OCI-LY7 (cell line): Measurements from ENCODE around the gene DNMT3A. TPM values are rescaled to one million over a fixed set of nuclear protein-coding genes. Genes with fewer than 3 reads are reported as not detected.

Experiments
- BruUV-seq: library from RNA; stranded (reverse); fragments of 400-500 nt; replicated peaks from 2 replicates; lab custom pipeline; 2021; lab: Mats Ljungman, UMichigan
- CTCF ChIA-PET: fragments of 300-600 bp; sonication (Branson Sonifier 250); formaldehyde crosslinking; loops from one replicate; lab custom pipeline; 2022; ENCODE audit warnings: antibody characterized with exemption; ENCODE audit not compliant: unreplicated experiment; lab: Charles Lee
- POLR2A ChIA-PET: fragments of 300-600 bp; sonication (Branson Sonifier 250); formaldehyde crosslinking; loops from one replicate; lab custom pipeline; 2022; ENCODE audit warnings: antibody characterized with exemption; lab: Charles Lee
- DNase-seq: peaks from one replicate; pipeline ENCODE4 v3.0.0-alpha.2; 2015; ENCODE audit warnings: low spot score
- H2AFZ ChIP-seq: fragments of 200-600 bp; sonication (generic), shearing (Covaris generic); 2 replicates; pipeline ENCODE4 v1.6.1; 2014; ENCODE audit warnings: mild to moderate bottlenecking, antibody characterized with exemption, low read length, moderate library complexity
- H3K27ac ChIP-seq: fragments of 200-600 bp; sonication (generic); 2 replicates; pipeline ENCODE4 v1.5.1; 2014; ENCODE audit warnings: mixed run types, low read depth, mild to moderate bottlenecking, moderate library complexity, low read length, inconsistent platforms; ENCODE audit not compliant: poor library complexity, severe bottlenecking
- H3K36me3 ChIP-seq: fragments of 200-600 bp; sonication (generic); 2 replicates; pipeline ENCODE4 v1.6.1; 2014; ENCODE audit warnings: mild to moderate bottlenecking, antibody characterized with exemption, low read length, moderate library complexity, mixed read lengths; ENCODE audit not compliant: insufficient read depth
- H3K4me1 ChIP-seq: fragments of 200-600 bp; sonication (generic); 2 replicates; pipeline ENCODE4 v1.5.1; 2014; ENCODE audit warnings: mild to moderate bottlenecking, low read length; ENCODE audit not compliant: insufficient read depth, poor library complexity, severe bottlenecking
- H3K4me2 ChIP-seq: fragments of 200-600 bp; sonication (generic); 2 replicates; pipeline ENCODE4 v1.6.1; 2014; ENCODE audit warnings: mild to moderate bottlenecking, low read length
- H3K4me3 ChIP-seq: fragments of 200-600 bp; sonication (generic); 2 replicates; pipeline ENCODE4 v1.5.1; 2014; ENCODE audit warnings: mild to moderate bottlenecking, low read depth, low read length; ENCODE audit not compliant: poor library complexity, severe bottlenecking
- H3K79me2 ChIP-seq: fragments of 200-600 bp; sonication (generic); 2 replicates; pipeline ENCODE4 v1.6.1; 2016; ENCODE audit warnings: low read depth, mild to moderate bottlenecking, low read length, moderate library complexity, mixed read lengths; ENCODE audit not compliant: insufficient read depth
- H3K9me2 ChIP-seq: fragments of 200-600 bp; sonication (generic); 2 replicates; pipeline ENCODE4 v1.6.1; 2016; ENCODE audit warnings: mild to moderate bottlenecking, low read length, mixed read lengths; ENCODE audit not compliant: insufficient read depth
- H3K9me3 ChIP-seq: fragments of 200-600 bp; sonication (generic); 2 replicates; pipeline ENCODE4 v1.6.1; 2014; ENCODE audit warnings: mild to moderate bottlenecking, mixed run types, low read length, mixed read lengths
- H4K20me1 ChIP-seq: fragments of 200-600 bp; sonication (generic); 2 replicates; pipeline ENCODE4 v1.6.1; 2014; ENCODE audit warnings: mild to moderate bottlenecking, antibody characterized with exemption, low read length, moderate library complexity, mixed read lengths; ENCODE audit not compliant: insufficient read depth
- CTCF ChIP-seq: fragments of 200-600 bp; sonication (generic); conservative IDR thresholded peaks from 2 replicates; pipeline ENCODE4 v1.5.1; 2014; ENCODE audit warnings: mild to moderate bottlenecking, antibody characterized with exemption, low read length, moderate library complexity, mixed read lengths
- EZH2phosphoT487 ChIP-seq: fragments of 200-600 bp; sonication (generic); IDR thresholded peaks from 2 replicates; pipeline ENCODE4 v1.6.1; 2018; ENCODE audit warnings: low read depth, borderline replicate concordance, mild to moderate bottlenecking, mixed run types, antibody characterized with exemption, low read length, moderate library complexity, mixed read lengths
- intact Hi-C: fragments of 100-400 bp; cut with micrococcal nuclease; formaldehyde crosslinking; loops from one replicate; pipeline ENCODE4 v1.10.0; 2022; ENCODE audit not compliant: unreplicated experiment
- total RNA-seq, 2 experiments: library from RNA; depleted of rRNA in 1 of 2; stranded (reverse); fragments of >200 nt in 1 of 2; shearing (Covaris generic) in 1 of 2; gene quantifications; 2 replicates each; pipeline ENCODE4 v1.2.3, GENCODE V29; 2014 to 2022

Gene DNMT3A
- total RNA-seq, 2 experiments from 2014 or later = 2.8 to 7.3 TPM

GRCh38 chr2:25204190-25204838, 137.4 kb downstream of the DNMT3A start:
- no peak overlapping the region for H3K4me3 ChIP-seq
- no peaks in the 10 kb centered on the region for H3K9me3 ChIP-seq
- no peak overlapping the region for H2AFZ ChIP-seq
- H4K20me1 ChIP-seq = 0 out of 2 replicates have a peak, but pooled peaks cover 3% of the 10 kb centered on the region
- H3K4me1 ChIP-seq = peaks cover 4% of the 10 kb centered on the region
- no peak for TF ChIP-seq CTCF
- no peak for TF ChIP-seq EZH2phosphoT487
- DNase-seq = no peak
- intact Hi-C loops = no loop called here
- no peak overlapping the region for H3K27ac ChIP-seq
- H3K36me3 ChIP-seq = no peaks in the 10 kb centered on the region
- CTCF ChIA-PET = no interaction called here
- no TSS peak for BruUV-seq
- H3K79me2 ChIP-seq = no peaks in the 10 kb centered on the region
- POLR2A ChIA-PET = no interaction called here
- H3K9me2 ChIP-seq = no peaks in the 10 kb centered on the region
- H3K4me2 ChIP-seq = no peak overlapping the region

- BruUV-seq = no TSS peak
- no peaks in the 10 kb centered on the region for H3K9me2 ChIP-seq
- no peak for TF ChIP-seq EZH2phosphoT487
- TF ChIP-seq CTCF = no peak
- H3K4me2 ChIP-seq = no peak overlapping the region
- peaks cover 3% of the 10 kb centered on the region; the same call in 1 of the 2 replicates for H4K20me1 ChIP-seq
- no peaks in the 10 kb centered on the region for H3K4me1 ChIP-seq
- no peaks in the 10 kb centered on the region for H3K79me2 ChIP-seq
- intact Hi-C loops = no loop called here
- no peak overlapping the region for H3K4me3 ChIP-seq
- CTCF ChIA-PET = no interaction called here
- no peak overlapping the region for H3K27ac ChIP-seq
- no peaks in the 10 kb centered on the region for H3K36me3 ChIP-seq
- no peaks in the 10 kb centered on the region for H3K9me3 ChIP-seq
- POLR2A ChIA-PET = no interaction called here
- DNase-seq = no peak
- no peak overlapping the region for H2AFZ ChIP-seq
Observed at GRCh38 chr2:25202275-25202674, 139.4 kb downstream of the DNMT3A start.

- Histone ChIP-seq H2AFZ (no peak overlapping the region), H3K9me2 (no peaks in the 10 kb centered on the region), H3K4me2 (no peak overlapping the region), H3K4me1 (no peaks in the 10 kb centered on the region), H3K36me3 (no peaks in the 10 kb centered on the region), H3K9me3 (no peaks in the 10 kb centered on the region), H4K20me1 (peaks cover under 1% of the 10 kb centered on the region; the same call in 1 of the 2 replicates), H3K79me2 (no peaks in the 10 kb centered on the region), H3K4me3 (no peak overlapping the region), H3K27ac (no peak overlapping the region)
- TF ChIP-seq EZH2phosphoT487 = no peak
- no peak for TF ChIP-seq CTCF
- POLR2A ChIA-PET = no interaction called here
- no TSS peak for BruUV-seq
- intact Hi-C loops = no loop called here
- CTCF ChIA-PET = no interaction called here
- DNase-seq = no peak
Observed at GRCh38 chr2:25201794-25202193, 139.9 kb downstream of the DNMT3A start.
